ENCODE results near the gene CEP170B.
"Not testable (repeated sequence)": the region's sequence is repeated elsewhere in the genome, so short reads cannot be mapped to it uniquely, and the experiment has no call there.

CEP170B gene

GRCh38 chr14:104944436-104945205, 79.6 kb downstream of the CEP170B start:
- not testable (repeated sequence) for DNase-seq (ENCODE audit: low read depth)

- DNase-seq (ENCODE audit: low read depth), result not testable (repeated sequence)
Measured at GRCh38 chr14:104945266-104945665, 80.2 kb downstream of the CEP170B start.
